GM18517 (cell line): ENCODE data around the gene MAP3K6.

Experiments used
- ATAC-seq: cut with Tn5 transposase; IDR thresholded peaks from one replicate; pipeline ENCODE4 v1.9.1; 2021; ENCODE audit warnings: mild to moderate bottlenecking, moderate library complexity; ENCODE audit not compliant: unreplicated experiment

Gene MAP3K6

DNA sequence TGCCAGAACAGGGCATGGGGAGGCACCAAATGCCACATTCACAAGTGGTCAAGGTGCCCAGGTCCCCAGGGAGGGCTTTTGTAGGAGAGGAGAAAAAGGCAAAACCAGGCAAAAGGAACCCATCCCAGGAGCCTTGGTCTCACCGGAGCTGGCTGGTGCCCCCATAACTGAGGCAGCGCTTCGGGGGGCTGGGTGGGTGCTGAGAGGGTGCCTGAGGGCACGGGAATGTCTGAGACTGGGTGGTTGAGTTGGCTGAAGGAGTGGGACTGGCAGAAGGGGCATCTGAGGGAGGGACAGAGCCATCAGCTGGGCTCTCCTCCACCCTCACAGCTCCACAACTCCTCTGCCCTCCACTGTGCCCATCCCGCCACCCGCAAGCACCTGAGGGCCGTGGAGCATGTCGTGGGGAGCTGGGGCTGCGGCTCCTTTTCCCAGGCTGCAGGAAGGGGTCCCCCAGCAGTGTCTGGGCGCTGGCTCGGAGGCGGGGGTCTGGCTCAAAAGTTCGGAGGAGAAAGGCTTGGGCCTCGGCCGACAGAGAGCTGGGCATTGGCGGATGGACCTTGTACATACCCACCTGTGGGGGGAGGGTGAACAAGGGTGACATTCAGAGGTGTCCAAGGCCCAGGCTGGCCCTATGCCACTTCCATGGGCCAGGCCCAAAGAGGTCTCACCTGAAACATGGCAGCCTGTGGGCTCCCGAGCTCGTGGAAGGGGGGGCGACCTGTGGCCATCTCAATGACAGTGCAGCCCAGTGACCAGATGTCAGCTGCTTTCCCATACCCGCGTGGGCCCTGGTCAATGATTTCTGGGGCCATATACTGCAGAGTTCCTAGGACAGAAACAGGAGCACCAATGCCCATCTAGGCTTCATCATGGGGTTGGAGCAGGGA, 8.5 kb downstream of the MAP3K6 start:
- ATAC-seq, result no peak

DNA sequence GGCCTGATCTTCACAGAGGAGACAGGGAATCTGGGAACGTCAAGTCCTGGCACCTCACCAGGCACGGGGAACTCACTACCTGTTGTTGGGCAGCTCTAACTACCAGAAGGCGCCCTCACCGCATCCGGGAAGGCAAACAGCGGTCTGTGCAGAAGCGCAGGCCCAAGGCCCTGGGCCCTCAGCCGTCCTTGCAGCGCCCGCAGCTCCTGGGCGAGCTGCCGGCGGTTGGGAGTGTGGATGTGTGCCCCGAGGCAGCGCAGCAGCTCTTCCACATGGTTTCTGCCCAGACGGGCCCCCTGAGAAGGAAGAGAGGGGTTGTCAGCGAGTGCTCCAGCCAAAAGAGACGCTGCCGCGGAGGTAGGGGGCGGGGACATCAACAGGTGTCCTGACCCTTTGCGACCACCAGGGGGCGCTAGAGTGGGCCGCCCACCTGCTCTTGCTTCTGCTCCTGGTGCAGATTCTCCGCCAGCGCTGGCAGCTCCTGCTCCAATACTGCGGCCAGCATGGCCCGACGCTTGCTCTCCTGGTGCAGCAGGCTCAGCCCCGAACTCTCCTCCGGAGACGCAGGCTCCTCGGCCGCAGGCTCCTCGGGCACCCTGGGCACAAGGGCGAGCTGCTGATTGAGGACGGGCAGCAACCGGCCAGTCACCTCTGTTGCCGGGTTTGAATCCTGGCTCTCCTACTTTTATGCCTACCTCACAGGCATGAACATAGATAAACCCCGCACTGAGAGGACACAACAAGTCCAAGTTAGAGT, 9.3 kb downstream of the MAP3K6 start:
- no peak for ATAC-seq

DNA sequence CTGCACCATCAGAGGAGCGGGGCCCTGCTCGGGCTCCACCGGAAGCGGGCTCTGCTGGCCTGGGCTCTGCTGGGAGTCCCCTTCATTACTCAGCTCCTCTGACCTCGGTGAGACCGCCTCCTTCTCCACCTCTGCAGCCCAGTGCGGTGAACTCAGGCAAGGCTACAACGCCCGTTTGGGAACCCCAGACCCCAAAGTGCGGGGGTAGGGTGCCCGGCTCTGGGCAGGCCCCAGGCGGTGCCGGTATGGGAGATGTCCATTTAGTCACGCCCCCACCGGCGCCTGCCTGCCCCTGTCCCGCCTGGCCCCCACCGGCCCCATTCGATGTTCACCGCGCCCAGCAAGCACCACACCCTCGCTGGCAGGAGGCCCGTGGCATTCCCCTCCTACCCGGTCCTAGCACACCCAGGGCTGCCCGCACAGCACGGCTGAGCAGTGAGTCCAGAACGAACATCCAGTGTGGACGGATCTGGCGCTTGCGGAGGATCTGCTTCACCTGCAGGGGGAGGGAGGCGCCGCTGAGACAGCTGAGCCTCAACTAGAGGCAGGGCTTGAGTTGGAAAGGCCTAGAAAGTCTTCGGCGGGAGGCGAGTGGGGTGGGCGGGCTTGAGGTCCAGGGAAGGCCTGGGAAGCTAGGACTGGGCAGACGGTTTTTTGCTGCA, 10.0 kb downstream of the MAP3K6 start:
- no peak for ATAC-seq

DNA sequence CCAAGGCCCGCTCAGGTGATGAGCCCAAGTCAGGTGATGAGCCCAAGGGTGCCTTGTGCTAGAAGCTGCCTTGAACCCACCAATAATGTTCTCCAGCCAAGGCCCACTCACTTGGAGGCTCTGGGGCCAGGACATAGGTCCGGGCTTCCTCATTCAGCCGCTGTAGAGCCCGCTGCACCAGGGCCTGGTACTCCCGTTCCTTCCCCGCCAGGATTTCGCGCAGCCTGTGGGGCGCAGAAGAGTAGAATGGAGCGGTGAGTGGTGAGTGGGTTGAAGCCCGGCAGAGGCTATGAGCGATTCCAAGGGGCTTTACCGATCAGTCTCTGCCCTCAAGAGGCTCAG, 10.5 kb downstream of the MAP3K6 start:
- ATAC-seq, result no peak

DNA sequence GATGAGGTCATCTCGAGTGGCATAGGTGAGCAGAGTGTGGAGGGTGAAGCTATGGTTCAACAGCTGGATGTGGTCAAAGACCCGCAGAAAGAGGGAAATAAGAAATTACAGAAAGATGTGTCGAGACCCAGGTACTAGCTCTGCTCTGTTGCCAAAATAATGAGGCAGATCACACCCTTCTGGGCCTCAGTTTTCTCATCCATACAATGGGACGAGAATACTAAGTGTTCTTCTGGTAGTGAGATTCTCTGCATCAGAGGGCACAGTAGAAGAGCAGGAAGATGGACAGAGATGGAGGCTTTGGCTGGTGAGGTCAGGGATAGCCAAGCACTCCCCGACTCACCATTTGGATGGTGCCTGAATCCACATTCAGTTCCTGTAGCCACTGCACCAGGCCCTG, 11.1 kb downstream of the MAP3K6 start:
- ATAC-seq, result no peak

DNA sequence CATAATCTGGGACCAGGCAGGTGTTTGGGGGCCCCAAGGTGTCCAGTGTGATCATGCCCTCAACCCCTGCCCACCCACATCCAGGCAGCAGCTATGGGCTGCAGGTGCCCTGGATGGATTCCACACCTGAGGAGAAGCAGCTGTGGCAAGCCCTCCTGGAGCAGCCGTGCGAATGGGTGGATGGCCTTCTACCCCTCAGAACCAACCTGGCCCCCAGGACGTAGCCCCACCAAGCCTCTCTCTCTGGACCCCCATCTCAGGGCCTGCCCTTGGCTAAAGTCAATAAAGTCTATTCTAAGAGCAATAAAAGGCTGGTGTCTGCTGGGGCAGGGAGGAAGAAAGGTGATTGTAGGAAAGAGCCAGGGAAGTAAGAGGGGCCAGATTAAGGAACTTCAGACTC, 13.1 kb downstream of the MAP3K6 start:
- ATAC-seq, result no peak

DNA sequence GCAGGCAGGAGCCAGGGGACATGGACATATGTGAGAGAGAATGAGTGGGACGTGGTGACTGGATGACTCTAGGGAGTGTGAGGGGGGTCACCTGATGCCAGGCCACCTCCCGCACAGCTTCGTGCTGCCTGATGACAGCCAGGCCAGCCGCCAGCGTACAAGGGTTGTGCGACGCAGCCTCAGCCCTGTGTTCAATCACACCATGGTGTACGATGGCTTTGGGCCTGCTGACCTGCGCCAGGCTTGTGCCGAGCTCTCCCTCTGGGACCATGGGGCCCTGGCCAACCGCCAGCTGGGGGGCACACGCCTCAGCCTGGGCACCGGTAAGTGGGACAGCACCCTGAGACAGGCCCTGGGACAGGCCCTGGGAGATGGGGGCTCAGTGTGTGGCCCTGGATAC, 13.6 kb downstream of the MAP3K6 start:
- no peak for ATAC-seq

DNA sequence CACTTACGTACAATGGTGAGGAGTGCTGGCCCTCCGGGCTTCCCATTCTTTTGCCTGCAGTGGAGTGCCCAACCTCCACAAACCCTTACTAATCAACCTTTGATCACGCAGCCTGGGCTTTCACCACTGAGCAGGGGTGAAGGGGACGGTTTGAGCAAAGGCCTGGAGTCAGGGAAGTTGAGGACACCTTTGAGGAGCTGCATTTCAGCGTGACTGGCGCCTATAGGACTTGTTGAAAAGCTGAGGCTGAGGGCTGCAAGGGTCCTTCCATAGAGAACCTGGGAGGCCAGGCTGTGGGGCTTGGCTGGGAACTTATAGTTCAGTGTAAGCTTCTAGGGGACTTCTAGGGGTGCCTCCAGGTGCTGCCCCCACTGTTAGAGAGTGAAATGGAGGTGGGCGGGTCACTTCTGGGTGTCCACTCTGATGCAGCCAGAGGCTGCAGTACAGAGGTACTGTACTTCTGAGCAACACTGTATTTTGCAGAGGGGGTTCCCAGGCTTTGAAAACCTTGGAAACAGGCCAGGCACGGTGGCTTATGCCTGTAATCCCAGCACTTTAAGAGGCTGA, 15.1 kb downstream of the MAP3K6 start:
- no peak for ATAC-seq

DNA sequence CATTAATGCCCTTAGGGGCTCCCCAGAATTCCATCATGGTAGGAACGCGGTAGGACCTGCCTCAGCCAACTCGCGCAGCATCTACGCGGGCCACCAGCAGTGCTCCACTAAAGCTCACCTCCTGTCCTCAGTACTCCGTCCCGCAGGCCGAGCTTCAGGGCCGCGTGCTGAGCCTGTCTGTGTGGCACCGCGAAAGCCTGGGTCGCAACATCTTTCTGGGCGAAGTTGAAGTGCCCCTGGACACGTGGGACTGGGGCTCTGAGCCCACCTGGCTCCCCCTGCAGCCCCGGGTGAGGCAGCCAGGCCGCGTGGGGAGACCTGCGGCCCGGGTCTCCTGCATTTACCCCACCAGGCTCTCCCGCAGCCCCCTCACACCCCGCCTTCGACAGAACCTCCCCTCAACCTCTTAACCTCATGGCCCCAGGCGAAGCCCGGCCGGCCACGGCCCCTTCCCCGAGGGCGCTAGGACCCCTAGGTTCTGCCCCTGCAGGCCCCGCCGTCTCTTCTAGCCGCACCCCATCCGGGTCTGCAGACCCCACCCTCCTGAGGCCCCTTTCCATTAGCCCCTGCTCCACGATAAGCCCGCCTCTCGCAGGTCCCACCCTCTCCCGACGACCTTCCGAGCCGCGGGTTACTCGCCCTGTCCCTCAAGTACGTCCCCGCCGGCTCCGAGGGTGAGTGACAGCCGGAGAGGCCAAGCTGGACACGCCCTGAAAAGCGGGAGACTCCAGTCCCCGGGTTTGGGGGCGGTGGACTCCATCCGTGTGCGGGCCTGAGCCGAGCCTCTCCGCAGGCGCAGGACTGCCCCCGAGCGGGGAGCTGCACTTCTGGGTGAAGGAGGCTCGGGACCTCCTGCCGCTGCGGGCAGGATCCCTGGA, 15.9 kb downstream of the MAP3K6 start:
- no peak for ATAC-seq

DNA sequence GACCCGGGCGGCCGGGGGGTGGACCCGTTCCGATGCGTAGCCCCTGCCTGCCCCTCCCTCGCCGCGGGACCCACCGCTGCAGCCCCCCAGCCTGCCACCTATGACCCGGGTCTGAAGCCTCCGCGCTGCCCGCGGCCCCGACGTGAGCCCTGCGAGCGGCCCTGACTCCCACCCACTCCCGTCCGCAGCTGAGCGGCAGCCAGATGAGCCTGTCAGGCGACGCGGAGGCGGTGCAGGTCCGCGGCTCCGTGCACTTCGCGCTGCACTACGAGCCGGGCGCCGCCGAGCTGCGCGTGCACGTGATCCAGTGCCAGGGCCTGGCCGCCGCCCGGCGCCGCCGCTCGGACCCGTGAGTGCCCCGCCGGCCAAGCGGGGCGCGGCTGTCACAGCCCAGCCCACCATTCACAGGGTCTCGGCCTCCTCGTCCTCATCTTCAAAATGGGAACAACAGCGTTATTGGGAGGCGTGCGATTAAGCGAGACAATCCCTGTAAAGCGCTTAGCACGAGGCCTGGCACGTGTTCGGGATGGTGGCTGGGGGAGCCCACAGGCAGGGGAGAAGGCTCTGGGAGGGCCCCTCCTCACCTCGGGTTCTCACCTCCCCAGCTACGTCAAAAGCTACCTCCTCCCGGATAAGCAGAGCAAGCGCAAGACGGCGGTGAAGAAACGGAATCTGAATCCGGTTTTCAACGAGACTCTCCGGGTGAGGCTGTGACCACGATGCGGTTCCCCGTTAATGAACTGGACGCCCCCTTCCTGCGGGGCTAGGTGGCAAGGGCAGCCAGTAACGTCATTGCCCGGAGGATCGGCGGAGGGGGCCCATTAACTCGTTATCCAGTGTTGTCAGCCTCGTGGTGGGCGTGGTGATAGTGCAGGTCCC, 16.7 kb downstream of the MAP3K6 start:
- no peak for ATAC-seq

DNA sequence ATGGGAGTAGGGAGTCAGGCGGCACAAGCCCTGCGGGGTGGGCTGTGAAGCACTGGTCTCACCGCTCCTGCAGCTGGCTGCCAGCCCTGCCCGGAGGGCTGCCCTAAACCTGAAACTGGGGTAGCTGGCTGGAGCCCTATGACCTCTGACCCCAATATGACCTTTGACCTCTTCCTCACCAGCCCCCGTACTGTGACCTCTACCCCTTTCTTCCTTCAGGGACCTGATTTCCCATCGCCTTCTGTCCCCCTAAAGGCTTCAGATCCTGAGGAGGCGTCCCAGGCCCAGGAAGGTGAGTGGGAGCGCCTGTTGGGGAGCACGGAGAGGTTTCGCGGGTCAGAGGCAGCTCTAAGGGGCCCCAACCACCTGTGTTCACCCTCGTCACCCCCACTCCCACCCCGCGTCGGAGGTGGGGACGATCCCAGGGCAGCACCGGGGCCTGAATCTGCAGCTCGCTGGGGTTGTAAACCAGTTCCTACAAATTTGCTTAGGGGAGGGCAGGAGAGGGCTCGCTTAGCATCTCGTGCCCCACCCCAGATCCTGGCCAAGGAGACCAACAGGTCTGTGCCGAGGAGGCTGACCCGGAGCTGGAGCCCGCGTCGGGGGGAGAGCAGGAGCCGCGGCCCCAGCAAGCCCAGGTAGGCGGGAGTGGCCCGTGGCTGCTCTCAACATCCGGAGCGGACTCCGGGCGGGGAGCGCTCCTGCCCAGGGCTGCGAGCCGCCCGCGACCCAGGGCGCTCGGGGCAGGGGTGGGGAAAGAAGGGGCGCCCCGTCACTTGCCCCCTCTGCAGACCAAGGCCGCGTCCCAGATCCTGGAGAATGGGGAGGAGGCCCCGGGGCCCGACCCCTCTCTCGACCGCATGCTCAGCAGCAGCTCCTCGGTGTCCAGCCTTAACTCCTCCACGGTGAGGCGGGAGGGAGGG, 17.6 kb downstream of the MAP3K6 start:
- ATAC-seq, result no peak

DNA sequence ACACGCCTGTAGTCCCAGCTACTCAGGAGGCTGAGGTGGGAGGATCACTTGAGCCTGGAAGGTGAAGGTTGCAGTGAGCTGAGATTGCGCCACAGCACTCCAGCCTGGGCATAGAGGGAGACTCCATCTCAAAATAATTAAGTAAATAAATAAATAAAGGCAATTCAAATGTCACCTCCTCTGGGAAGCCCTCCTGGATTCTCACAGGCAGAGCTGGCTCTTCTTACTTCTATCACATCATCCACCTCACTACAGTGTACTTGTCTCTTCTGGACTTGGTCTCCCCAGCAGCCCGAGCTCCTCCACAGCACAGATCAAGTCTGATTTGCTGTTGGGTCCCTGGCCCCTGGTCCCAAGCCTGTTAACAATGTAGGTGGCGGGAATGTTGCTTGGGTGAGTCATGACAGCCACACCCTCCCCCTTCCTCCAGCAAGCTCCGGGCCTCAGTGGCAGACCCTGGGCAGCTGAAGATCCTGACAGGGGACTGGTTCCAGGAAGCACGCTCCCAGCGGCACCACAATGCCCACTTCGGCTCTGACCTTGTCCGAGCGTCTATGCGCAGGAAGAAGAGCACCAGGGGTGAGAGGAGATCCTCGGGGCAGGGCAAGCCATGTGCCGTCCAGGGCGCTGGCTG, 19.7 kb downstream of the MAP3K6 start:
- ATAC-seq, result no peak

DNA sequence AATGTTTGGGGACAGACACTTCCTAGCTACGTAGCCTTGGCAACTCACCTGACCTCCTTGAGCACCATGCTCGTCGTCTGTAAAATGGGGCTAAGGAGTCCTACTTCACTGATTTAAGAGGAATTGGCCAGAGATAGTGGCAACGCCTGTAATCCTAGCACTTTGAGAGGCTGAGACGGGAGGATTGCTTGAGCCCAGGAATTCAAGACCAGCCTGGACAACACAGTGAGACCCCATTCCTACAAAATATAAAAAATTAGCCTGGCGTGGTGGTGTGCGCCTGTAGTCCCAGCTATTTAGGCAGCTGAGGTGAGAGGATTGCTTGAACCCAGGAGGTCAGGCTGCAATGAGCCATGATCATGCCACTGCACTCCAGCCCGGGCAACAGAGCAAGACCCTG, 20.4 kb downstream of the MAP3K6 start:
- no peak for ATAC-seq

DNA sequence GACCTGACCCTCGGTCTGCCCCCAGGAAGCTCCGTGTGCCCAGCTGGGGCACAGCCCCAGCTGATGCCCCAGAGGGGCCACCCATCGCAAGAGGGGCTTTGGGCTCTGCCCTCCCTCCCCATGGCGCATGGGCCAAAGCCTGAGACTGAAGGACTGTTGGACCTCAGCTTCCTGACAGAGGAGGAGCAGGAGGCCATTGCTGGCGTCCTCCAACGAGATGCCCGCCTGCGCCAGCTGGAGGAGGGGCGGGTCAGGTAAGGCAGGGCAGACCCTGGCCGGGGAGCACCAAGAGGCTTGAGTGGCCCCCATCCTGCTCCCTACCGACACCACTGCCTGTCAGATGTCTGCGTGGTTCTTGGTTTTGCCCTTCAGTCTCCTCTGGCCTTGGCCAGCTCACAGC, 21.5 kb downstream of the MAP3K6 start:
- ATAC-seq, result no peak

DNA sequence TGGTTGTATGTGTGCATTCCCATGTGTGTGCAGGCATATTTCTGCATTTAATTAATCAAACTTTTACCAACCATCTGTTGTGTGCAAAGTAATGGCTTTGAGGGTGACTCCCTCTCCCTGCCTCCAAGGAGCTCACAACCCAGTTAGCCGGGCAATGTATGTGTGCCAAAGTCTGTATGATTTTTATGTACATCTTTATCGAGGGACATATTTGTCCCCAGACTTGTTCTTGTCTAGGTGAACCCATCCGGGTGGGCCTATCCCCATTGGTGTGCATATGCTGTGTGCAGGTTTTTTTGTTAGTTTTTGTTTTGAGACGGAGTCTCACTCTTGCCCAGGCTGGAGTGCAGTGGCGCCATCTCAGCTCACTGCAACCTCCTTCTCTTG, 23.1 kb downstream of the MAP3K6 start:
- ATAC-seq, result no peak

DNA sequence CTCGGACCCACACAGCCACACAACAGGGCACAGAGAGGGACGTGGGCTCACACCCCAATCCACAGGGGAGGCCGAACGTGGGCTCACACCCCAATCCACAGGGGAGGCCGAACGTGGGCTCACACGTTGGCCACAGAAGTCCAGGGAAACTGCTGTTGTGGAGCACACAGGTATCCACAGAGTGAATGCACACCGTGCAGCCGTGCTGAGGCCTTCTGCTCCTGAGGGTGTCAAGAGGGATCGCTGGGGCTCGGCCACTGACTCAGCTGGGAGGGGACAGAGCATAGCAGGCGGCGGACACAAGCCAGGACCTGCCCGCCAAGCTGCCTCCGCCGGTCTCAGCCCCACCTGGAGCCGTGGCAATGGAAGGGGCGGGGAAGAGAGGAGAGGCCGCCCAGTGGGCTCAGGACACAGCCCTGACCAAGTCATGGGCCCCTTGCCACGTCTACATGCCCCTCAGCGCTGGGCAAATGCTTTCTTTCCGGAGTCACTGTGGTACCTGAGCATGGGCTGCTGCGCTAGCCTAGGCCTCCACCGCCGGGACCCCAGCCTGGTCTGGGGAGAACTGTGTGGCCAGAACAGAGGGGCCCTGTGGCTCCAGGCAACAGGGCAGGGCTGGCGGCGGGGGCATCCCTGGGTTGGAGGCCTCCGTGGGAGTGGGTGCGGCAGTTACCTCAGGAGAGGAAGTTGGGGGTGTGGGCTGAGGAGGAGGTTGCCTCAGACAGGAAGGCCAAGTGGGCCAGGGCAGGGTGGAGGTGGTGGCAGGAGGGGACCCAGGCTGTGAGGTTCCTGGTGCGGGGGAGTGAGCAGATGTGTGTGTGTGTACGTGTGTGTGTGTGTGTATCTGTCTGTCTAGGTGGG, 23.8 kb downstream of the MAP3K6 start:
- no peak for ATAC-seq

DNA sequence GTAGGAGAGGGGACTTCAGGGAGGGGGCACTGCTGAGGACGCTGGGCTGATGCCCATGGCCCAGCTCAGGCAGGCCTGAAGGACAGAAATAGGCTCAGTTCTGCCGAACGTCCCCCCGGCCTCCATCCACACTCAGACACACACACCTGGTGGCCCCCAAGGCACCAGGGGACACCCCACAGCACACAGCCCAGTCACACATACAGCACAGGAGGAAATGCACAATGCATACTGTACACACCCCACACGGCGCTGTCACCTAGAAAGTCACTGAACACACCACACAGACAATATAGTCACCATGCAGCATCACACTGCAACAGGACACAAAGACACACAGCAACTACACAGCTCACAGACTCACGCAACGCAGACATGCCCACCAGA, 24.4 kb downstream of the MAP3K6 start:
- no peak for ATAC-seq
